ENCODE results near the gene PATZ1.

PATZ1 gene

GRCh38 chr22:31281733-31282132 is 64.4 kb downstream of the PATZ1 start:
- no peak for DNase-seq

DNA sequence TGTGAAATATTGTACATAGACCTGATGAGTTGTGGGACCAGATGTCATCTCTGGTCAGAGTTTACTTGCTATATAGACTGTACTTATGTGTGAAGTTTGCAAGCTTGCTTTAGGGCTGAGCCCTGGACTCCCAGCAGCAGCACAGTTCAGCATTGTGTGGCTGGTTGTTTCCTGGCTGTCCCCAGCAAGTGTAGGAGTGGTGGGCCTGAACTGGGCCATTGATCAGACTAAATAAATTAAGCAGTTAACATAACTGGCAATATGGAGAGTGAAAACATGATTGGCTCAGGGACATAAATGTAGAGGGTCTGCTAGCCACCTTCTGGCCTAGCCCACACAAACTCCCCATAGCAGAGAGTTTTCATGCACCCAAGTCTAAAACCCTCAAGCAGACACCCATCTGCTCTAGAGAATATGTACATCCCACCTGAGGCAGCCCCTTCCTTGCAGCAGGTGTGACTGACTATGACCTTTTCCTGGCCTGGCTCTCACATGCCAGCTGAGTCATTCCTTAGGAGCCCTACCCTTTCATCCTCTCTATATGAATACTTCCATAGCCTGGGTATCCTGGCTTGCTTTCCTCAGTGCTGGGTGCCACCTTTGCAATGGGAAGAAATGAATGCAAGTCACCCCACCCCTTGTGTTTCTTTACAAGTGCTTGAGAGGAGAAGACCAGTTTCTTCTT is 66.2 kb downstream of the PATZ1 start:
- no peak for DNase-seq

DNA sequence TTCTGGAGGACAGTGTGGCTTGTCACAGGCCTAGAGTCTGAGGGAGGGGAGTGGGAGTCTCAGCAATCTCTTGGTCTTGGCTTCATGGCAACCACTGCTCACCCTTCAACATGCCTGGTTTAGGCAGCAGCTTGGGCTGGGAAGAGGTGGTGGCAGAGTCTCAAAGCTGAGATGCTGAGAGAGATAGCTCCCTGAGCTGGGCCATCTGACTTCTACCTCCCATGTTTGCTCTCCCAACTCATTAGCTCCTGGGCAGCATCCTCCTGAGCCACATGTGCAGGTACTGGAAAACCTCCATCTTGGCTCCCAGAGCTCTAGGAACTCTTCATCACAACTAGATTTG is 66.8 kb downstream of the PATZ1 start:
- DNase-seq = no peak

GRCh38 chr22:31278626-31279326 is 67.4 kb downstream of the PATZ1 start:
- DNase-seq = no peak

DNA sequence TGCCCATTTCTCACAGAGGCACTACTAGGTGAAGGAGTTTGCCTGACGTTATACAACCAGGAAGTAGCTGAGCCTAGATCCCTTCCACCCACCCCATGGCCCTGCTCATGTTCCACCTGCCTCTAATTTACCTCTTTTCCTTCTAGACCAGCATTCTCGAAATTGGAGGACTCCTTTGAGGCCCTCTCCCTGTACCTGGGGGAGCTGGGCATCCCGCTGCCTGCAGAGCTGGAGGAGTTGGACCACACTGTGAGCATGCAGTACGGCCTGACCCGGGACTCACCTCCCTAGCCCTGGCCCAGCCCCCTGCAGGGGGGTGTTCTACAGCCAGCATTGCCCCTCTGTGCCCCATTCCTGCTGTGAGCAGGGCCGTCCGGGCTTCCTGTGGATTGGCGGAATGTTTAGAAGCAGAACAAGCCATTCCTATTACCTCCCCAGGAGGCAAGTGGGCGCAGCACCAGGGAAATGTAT is 68.0 kb downstream of the PATZ1 start:
- no peak for DNase-seq

DNA sequence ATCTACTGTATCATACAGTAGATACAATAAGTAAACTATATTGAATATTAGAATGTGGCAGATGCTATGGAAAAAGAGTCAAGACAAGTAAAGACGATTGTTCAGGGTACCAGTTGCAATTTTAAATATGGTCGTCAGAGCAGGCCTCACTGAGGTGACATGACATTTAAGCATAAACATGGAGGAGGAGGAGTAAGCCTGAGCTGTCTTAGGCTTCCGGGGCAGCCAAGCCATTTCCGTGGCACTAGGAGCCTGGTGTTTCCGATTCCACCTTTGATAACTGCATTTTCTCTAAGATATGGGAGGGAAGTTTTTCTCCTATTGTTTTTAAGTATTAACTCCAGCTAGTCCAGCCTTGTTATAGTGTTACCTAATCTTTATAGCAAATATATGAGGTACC is 68.4 kb downstream of the PATZ1 start:
- no peak for DNase-seq

GRCh38 chr22:31276426-31277167 is 69.5 kb downstream of the PATZ1 start:
- no peak for DNase-seq

Data from NCI-H1930 (cell line).